HepG2 (cell line): Measurements from ENCODE around the gene UNC5A. TPM values are rescaled to one million over a fixed set of nuclear protein-coding genes. Genes with fewer than 3 reads are reported as not detected.

Source experiments
- ATAC-seq: fragments of 200-7000 bp; cut with Tn5 transposase; 3 replicates; pipeline ENCODE4 v1.9.1; 2020; ENCODE audit warnings: mild to moderate bottlenecking, moderate library complexity
- BruUV-seq: library from RNA; stranded (reverse); fragments of 400-500 nt; replicated peaks from 2 replicates; lab custom pipeline; 2021; lab: Mats Ljungman, UMichigan
- CTCF ChIA-PET: fragments of 300-600 bp; formaldehyde crosslinking; extraction: SDS; loops from one replicate; lab custom pipeline; 2021; ENCODE audit warnings: low total read pairs, inconsistent platforms, low intra/inter-chr PET ratio; lab: Yijun Ruan, JAX
- POLR2A ChIA-PET: fragments of 350-600 bp; sonication (Branson Sonifier 250); formaldehyde crosslinking; loops from one replicate; lab custom pipeline; 2020; ENCODE audit warnings: antibody characterized with exemption, inconsistent platforms; lab: Yijun Ruan, JAX
- DNase-seq: peaks from one replicate; pipeline ENCODE4 v3.0.0-alpha.2; 2015; ENCODE audit warnings: low spot score
- FAIRE-seq: peaks from 3 replicates; lab custom pipeline; 2011; peaks lifted over from hg19 to GRCh38; lab: Jason Lieb, UNC
- H2AFZ ChIP-seq: one replicate; pipeline ENCODE4 v1.6.1; 2011; ENCODE audit warnings: low read length, inconsistent platforms
- H3K27ac ChIP-seq: fragments of 300-600 bp; 3 replicates; pipeline ENCODE4 v1.8.0; 2011; ENCODE audit warnings: mixed run types, mild to moderate bottlenecking, mixed read lengths, low read length, inconsistent platforms; ENCODE audit not compliant: insufficient read depth; ENCODE audit errors: extremely low read length
- H3K27me3 ChIP-seq, 2 experiments: fragments of 200-600 bp in 1 of 2; 2 replicates in 1 of 2; 3 replicates in 1 of 2; pipeline versions ENCODE4 v1.6.0 to v1.8.0; 2011; ENCODE audit warnings: low read length in 2 of 2, mild to moderate bottlenecking in 2 of 2, moderate library complexity in 2 of 2, inconsistent platforms in 1 of 2; ENCODE audit not compliant: insufficient read depth in 2 of 2, control insufficient read depth in 1 of 2
- H3K36me3 ChIP-seq, 2 experiments: fragments of 200-600 bp in 1 of 2; replicated peaks in 1 of 2; 2 replicates in 1 of 2; 3 replicates in 1 of 2; pipeline versions ENCODE4 v1.5.1 to v1.8.0; 2011; ENCODE audit warnings: low read length in 2 of 2, inconsistent platforms in 1 of 2; ENCODE audit not compliant: insufficient read depth in 2 of 2, control insufficient read depth in 1 of 2
- H3K4me1 ChIP-seq: 2 replicates; pipeline ENCODE4 v1.5.1; 2012; ENCODE audit warnings: low read length, inconsistent platforms; ENCODE audit not compliant: insufficient read depth
- H3K4me2 ChIP-seq: 2 replicates; pipeline ENCODE4 v1.6.0; 2011; ENCODE audit warnings: low read depth, low read length, inconsistent platforms
- H3K4me3 ChIP-seq, 3 experiments: fragments of 200-600 bp in 1 of 3; sonication (generic), shearing (Covaris generic) in 1 of 3; replicated peaks in 1 of 3; 2 replicates each; pipeline ENCODE4 v1.5.1; 2011 to 2016; ENCODE audit warnings: low read length in 3 of 3, inconsistent platforms in 2 of 3, low read depth in 2 of 3, mild to moderate bottlenecking in 2 of 3, control low read depth in 1 of 3, mixed read lengths in 1 of 3; ENCODE audit not compliant: insufficient read depth in 1 of 3
- H3K79me2 ChIP-seq: one replicate; pipeline ENCODE4 v1.6.1; 2011; ENCODE audit warnings: low read length, inconsistent platforms; ENCODE audit not compliant: insufficient read depth
- H3K9ac ChIP-seq: 2 replicates; pipeline ENCODE4 v1.6.0; 2011; ENCODE audit warnings: mild to moderate bottlenecking, low read depth, low read length, inconsistent platforms; ENCODE audit not compliant: insufficient read depth
- H3K9me3 ChIP-seq: 2 replicates; pipeline ENCODE4 v1.5.1; 2012; ENCODE audit warnings: mild to moderate bottlenecking, low read length
- H4K20me1 ChIP-seq: 2 replicates; pipeline ENCODE4 v1.6.0; 2011; ENCODE audit warnings: inconsistent platforms, mild to moderate bottlenecking, low read length, moderate library complexity; ENCODE audit not compliant: insufficient read depth
- ATF7-NPFF ChIP-seq: sonication (generic); formaldehyde crosslinking; IDR thresholded peaks from 2 replicates; pipeline ENCODE4 v1.8.1; 2023; ENCODE audit warnings: mild to moderate bottlenecking, low read depth, missing genetic modification reagents, moderate library complexity
- FOXA1 ChIP-seq, 2 experiments: fragments of 450-650 bp in 1 of 2; sonication (generic) in 1 of 2; formaldehyde crosslinking in 1 of 2; IDR thresholded peaks; 2 replicates each; pipeline versions ENCODE4 v1.4.0 to v1.6.1; 2016 to 2020; ENCODE audit warnings: missing genetic modification reagents in 1 of 2
- ISX ChIP-seq: sonication (generic); formaldehyde crosslinking; conservative IDR thresholded peaks from 2 replicates; pipeline ENCODE4 v1.5.0; 2020; ENCODE audit warnings: missing genetic modification reagents
- NBN ChIP-seq: fragments of 450-650 bp; conservative IDR thresholded peaks from 2 replicates; pipeline ENCODE4 v1.6.1; 2017
- PHF20 ChIP-seq: sonication (generic); formaldehyde crosslinking; IDR thresholded peaks from 2 replicates; pipeline ENCODE4 v1.5.0; 2020; ENCODE audit warnings: mild to moderate bottlenecking, missing genetic modification reagents
- SATB2 ChIP-seq: sonication (generic); formaldehyde crosslinking; IDR thresholded peaks from 2 replicates; pipeline ENCODE4 v1.5.0; 2020; ENCODE audit warnings: missing genetic modification reagents
- U2AF2 ChIP-seq: fragments of 200-400 bp; formaldehyde crosslinking; IDR thresholded peaks from 2 replicates; pipeline ENCODE4 v1.6.1; 2017; ENCODE audit warnings: low read depth, mild to moderate bottlenecking, low read length
- YEATS4 ChIP-seq: sonication (generic); formaldehyde crosslinking; IDR thresholded peaks from 2 replicates; pipeline ENCODE4 v1.4.0; 2020; ENCODE audit warnings: missing genetic modification reagents, borderline replicate concordance
- ZNF251 ChIP-seq: sonication (generic); formaldehyde crosslinking; IDR thresholded peaks from 2 replicates; pipeline ENCODE4 v1.9.0; 2021; ENCODE audit warnings: mild to moderate bottlenecking, missing genetic modification reagents
- ZNF30 ChIP-seq: sonication (generic); formaldehyde crosslinking; IDR thresholded peaks from 2 replicates; pipeline ENCODE4 v1.5.0; 2020; ENCODE audit warnings: mild to moderate bottlenecking, missing genetic modification reagents
- ZNF34 ChIP-seq: sonication (generic); formaldehyde crosslinking; IDR thresholded peaks from 2 replicates; pipeline ENCODE4 v1.4.0; 2020; ENCODE audit warnings: mild to moderate bottlenecking, missing genetic modification reagents, borderline replicate concordance
- ZNF343 ChIP-seq: sonication (generic); formaldehyde crosslinking; IDR thresholded peaks from 2 replicates; pipeline ENCODE4 v1.4.0; 2020; ENCODE audit warnings: mild to moderate bottlenecking, missing genetic modification reagents
- ZNF367 ChIP-seq: sonication (generic); formaldehyde crosslinking; IDR thresholded peaks from 2 replicates; pipeline ENCODE4 v1.4.0; 2020; ENCODE audit warnings: missing genetic modification reagents, borderline replicate concordance
- WGBS: methylation state at CpG from one replicate; pipeline ENCODE4 v1.1.6; 2017; ENCODE audit warnings: low lambda C conversion rate; 5-methylcytosine and 5-hydroxymethylcytosine counted together
- in situ Hi-C: cut with HindIII; loops from 2 replicates; pipeline ENCODE4 v1.10.0; 2017; ENCODE audit warnings: low pct_unique_long_range_greater_than_20kb; ENCODE audit not compliant: extremely low pct_ligation_motif_present
- intact Hi-C: fragments of 100-400 bp; cut with micrococcal nuclease; formaldehyde crosslinking; loops from one replicate; pipeline ENCODE4 v1.10.0; 2022; ENCODE audit not compliant: unreplicated experiment
- polyA plus RNA-seq, 8 experiments: library from polyadenylated mRNA; depleted of rRNA in 3 of 8; stranded (reverse) in 7 of 8; unstranded in 1 of 8; fragments of >200 nt; fragmentation: Illumina TruSeq in 4 of 8; extraction: Trizol in 4 of 8; gene quantifications; 2 replicates each; pipeline versions ENCODE4 v1.2.1 to v1.2.3, GENCODE V29; 2011 to 2016; ENCODE audit warnings: low read depth in 4 of 8, missing spikeins in 1 of 8, mixed read lengths in 1 of 8; ENCODE audit not compliant: insufficient read depth in 1 of 8
- total RNA-seq, 5 experiments: library from RNA; depleted of rRNA; stranded (reverse); fragments of >200 nt; fragmentation: Illumina TruSeq; extraction: Trizol; gene quantifications; 2 replicates each; pipeline ENCODE4 v1.2.3, GENCODE V29; 2016; ENCODE audit warnings: low read depth in 1 of 5
- TF ChIP-seq, protein P1 (sequence below): sonication (generic); formaldehyde crosslinking; IDR thresholded peaks from 2 replicates; pipeline ENCODE4; 2020; ENCODE audit warnings: missing genetic modification reagents, mild to moderate bottlenecking, borderline replicate concordance
- TF ChIP-seq, protein P2 (sequence below): sonication (generic); formaldehyde crosslinking; IDR thresholded peaks from 2 replicates; pipeline ENCODE4 v1.5.0; 2020; ENCODE audit warnings: mild to moderate bottlenecking, missing genetic modification reagents

UNC5A gene
- total and polyA plus RNA-seq, 2 of the 13 experiments (the other 11 are each of a cell fraction or from before 2014, with no cell fraction given) = not detected

DNA sequence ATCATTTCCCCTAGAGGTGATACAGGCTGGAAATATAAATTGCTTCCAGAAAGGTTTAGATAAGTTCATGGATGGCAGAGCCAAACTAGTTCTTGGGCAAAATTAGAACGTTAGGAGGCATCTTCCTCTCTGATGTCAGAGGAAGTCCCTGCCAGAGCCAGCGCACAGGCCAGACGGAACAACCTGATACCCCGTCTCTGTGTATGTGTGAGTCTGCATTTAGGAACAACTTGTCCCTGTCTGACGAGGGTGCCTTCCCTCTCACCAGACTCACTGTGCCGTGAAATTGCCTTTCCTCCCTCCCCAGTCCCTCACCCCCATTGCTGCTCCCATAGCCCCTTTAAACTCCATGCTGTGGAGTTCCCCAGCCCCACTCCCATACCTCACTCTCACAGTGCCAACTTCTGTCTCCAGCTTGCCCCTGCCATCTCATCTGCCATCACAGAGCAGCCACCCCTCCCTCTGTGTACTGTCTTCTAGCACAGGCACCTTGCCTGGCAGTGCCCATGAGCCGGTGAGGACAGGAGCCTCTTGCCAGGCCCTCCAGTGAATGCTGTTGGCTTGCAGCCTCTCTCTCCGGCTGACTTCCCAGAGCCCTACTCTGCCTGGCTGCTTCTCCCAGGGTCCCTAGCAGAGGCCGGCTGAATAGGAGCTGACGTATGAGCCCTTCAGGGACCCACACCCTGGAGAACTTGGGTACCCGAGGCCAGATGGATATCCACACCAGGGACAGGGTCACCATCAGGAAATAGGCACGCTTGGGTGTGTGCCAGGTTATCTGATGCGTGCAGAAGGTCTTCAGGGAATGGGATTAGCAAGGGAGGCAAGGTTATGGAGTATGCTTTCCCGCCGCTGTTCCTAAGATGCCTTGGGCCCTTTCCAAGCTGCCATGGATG, 26.7 kb downstream of the UNC5A start (continued):
- no peak for TF ChIP-seq SATB2 (CRISPR knock-in tag)
- no peak for TF ChIP-seq NBN
- TF ChIP-seq ZNF30 (CRISPR knock-in tag) = no peak

DNA sequence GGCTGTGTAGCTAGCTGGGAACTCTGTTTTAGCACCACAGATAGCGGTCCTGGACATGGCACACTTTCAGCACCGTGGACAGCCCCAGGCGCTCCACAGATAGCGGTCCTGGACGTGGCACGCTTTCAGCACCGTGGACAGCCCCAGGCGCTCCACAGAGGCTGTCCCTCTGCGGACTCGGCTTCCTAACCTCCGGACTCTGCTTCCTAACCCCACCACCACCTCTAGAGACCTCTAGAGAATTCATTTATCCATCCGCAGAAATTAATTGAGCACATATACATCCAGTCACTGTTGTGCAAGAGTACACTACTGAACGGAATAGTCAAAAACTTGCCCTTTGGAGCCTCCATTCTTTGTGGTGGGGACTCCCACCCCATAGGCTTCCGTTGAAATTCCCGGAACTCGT, 27.4 kb downstream of the UNC5A start:
- Histone ChIP-seq H3K4me3 (no peak overlapping the region), H3K4me1 (no peaks in the 10 kb centered on the region), H3K9me3 (no peaks in the 10 kb centered on the region), H3K27me3 (peaks cover 1 to 19% of the 10 kb centered on the region in 2 experiments), H3K4me2 (no peak overlapping the region), H3K9ac (no peak overlapping the region), H3K36me3 (no peaks in the 10 kb centered on the region), H4K20me1 (peaks cover 9% of the 10 kb centered on the region; the same call in 1 of the 2 replicates), H3K27ac (no peak overlapping the region), H3K79me2 (no peaks in the 10 kb centered on the region), H2AFZ (no peak overlapping the region)
- CTCF ChIA-PET = no interaction called here
- intact Hi-C loops (no loop called here), in situ Hi-C loops (no loop called here)
- no TSS peak for BruUV-seq
- ATAC-seq (peak; percentile 96), DNase-seq (peak; percentile 78), FAIRE-seq (peak; percentile 36)
- POLR2A ChIA-PET = no interaction called here
- WGBS = 23% methylated on average over 10 of the region's 16 CpGs
- TF ChIP-seq ATF7-NPFF = peak; percentile 100
- TF ChIP-seq, protein P1, sequence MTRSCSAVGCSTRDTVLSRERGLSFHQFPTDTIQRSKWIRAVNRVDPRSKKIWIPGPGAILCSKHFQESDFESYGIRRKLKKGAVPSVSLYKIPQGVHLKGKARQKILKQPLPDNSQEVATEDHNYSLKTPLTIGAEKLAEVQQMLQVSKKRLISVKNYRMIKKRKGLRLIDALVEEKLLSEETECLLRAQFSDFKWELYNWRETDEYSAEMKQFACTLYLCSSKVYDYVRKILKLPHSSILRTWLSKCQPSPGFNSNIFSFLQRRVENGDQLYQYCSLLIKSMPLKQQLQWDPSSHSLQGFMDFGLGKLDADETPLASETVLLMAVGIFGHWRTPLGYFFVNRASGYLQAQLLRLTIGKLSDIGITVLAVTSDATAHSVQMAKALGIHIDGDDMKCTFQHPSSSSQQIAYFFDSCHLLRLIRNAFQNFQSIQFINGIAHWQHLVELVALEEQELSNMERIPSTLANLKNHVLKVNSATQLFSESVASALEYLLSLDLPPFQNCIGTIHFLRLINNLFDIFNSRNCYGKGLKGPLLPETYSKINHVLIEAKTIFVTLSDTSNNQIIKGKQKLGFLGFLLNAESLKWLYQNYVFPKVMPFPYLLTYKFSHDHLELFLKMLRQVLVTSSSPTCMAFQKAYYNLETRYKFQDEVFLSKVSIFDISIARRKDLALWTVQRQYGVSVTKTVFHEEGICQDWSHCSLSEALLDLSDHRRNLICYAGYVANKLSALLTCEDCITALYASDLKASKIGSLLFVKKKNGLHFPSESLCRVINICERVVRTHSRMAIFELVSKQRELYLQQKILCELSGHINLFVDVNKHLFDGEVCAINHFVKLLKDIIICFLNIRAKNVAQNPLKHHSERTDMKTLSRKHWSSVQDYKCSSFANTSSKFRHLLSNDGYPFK (CRISPR knock-in tag) = peak; percentile 97
- peak; percentile 99 for TF ChIP-seq YEATS4 (CRISPR knock-in tag)
- peak; percentile 100 for TF ChIP-seq ZNF34 (CRISPR knock-in tag)
- TF ChIP-seq U2AF2 = no peak
- TF ChIP-seq ISX (CRISPR knock-in tag) = peak; percentile 100
- TF ChIP-seq ZNF343 (CRISPR knock-in tag) = peak; percentile 100
- peak; percentile 100 for TF ChIP-seq ZNF367
- peak; percentile 92 for TF ChIP-seq PHF20 (CRISPR knock-in tag)
- TF ChIP-seq, protein P2, sequence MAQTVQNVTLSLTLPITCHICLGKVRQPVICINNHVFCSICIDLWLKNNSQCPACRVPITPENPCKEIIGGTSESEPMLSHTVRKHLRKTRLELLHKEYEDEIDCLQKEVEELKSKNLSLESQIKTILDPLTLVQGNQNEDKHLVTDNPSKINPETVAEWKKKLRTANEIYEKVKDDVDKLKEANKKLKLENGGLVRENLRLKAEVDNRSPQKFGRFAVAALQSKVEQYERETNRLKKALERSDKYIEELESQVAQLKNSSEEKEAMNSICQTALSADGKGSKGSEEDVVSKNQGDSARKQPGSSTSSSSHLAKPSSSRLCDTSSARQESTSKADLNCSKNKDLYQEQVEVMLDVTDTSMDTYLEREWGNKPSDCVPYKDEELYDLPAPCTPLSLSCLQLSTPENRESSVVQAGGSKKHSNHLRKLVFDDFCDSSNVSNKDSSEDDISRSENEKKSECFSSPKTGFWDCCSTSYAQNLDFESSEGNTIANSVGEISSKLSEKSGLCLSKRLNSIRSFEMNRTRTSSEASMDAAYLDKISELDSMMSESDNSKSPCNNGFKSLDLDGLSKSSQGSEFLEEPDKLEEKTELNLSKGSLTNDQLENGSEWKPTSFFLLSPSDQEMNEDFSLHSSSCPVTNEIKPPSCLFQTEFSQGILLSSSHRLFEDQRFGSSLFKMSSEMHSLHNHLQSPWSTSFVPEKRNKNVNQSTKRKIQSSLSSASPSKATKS (CRISPR knock-in tag) = peak; percentile 100
- no peak for TF ChIP-seq FOXA1 (IDR thresholded peaks at IDR 0.05)
- TF ChIP-seq FOXA1 (CRISPR knock-in tag; IDR thresholded peaks at IDR 0.05) = peak; percentile 73
- peak; percentile 100 for TF ChIP-seq ZNF251 (CRISPR knock-in tag)
